MCF 10A (cell line): ENCODE results near the gene CNGA2. TPM values are rescaled to one million over a fixed set of nuclear protein-coding genes. Genes with fewer than 3 reads are reported as not detected.

Source experiments
- BruUV-seq: library from RNA; stranded (reverse); fragments of 400-500 nt; replicated peaks from 2 replicates; lab custom pipeline; 2021; lab: Mats Ljungman, UMichigan
- CTCF ChIA-PET: fragments of 300-600 bp; sonication (Branson Sonifier 250); formaldehyde crosslinking; extraction: SDS; loops from one replicate; lab custom pipeline; 2021; ENCODE audit warnings: antibody characterized with exemption, inconsistent platforms; lab: Yijun Ruan, JAX
- POLR2A ChIA-PET: fragments of 300-600, 350-650 bp; sonication (Branson Sonifier 250); formaldehyde crosslinking; extraction: SDS; loops from one replicate; lab custom pipeline; 2020; ENCODE audit warnings: antibody characterized with exemption, inconsistent platforms; lab: Yijun Ruan, JAX
- DNase-seq: peaks from one replicate; pipeline ENCODE4 v3.0.0-alpha.2; 2018; ENCODE audit not compliant: unreplicated experiment
- H3K27ac Mint-ChIP-seq: one replicate; pipeline ENCODE4 v1.8.0; 2022; ENCODE audit warnings: mild to moderate bottlenecking, low read depth, mixed read lengths; ENCODE audit not compliant: unreplicated experiment
- H3K27me3 Mint-ChIP-seq: one replicate; pipeline ENCODE4 v1.8.0; 2022; ENCODE audit warnings: mixed read lengths; ENCODE audit not compliant: insufficient read depth, unreplicated experiment
- H3K36me3 Mint-ChIP-seq: one replicate; pipeline ENCODE4 v1.8.0; 2022; ENCODE audit warnings: mild to moderate bottlenecking, moderate library complexity, mixed read lengths; ENCODE audit not compliant: insufficient read depth, unreplicated experiment
- H3K4me1 Mint-ChIP-seq: one replicate; pipeline ENCODE4 v1.8.0; 2022; ENCODE audit warnings: mixed read lengths; ENCODE audit not compliant: insufficient read depth, unreplicated experiment
- H3K4me3 Mint-ChIP-seq: one replicate; pipeline ENCODE4 v1.8.0; 2022; ENCODE audit warnings: mild to moderate bottlenecking, moderate library complexity, mixed read lengths; ENCODE audit not compliant: unreplicated experiment
- H3K9me3 Mint-ChIP-seq: one replicate; pipeline ENCODE4 v1.8.0; 2022; ENCODE audit warnings: mixed read lengths; ENCODE audit not compliant: unreplicated experiment
- intact Hi-C: fragments of 100-400 bp; cut with micrococcal nuclease; formaldehyde crosslinking; loops from 2 replicates; pipeline ENCODE4 v1.14.1; 2022
- total RNA-seq: library from RNA; stranded (reverse); gene quantifications from 2 replicates; pipeline ENCODE4 v1.2.3, GENCODE V29; 2022
- TF ChIP-seq, protein P1 (sequence below): fragments of 200-600 bp; IDR thresholded peaks from one replicate; pipeline ENCODE4 v1.8.0; 2022; ENCODE audit warnings: antibody characterized with exemption, mild to moderate bottlenecking; ENCODE audit not compliant: unreplicated experiment

CNGA2 gene
- total RNA-seq, 1 experiment from 2014 or later = not detected

DNA sequence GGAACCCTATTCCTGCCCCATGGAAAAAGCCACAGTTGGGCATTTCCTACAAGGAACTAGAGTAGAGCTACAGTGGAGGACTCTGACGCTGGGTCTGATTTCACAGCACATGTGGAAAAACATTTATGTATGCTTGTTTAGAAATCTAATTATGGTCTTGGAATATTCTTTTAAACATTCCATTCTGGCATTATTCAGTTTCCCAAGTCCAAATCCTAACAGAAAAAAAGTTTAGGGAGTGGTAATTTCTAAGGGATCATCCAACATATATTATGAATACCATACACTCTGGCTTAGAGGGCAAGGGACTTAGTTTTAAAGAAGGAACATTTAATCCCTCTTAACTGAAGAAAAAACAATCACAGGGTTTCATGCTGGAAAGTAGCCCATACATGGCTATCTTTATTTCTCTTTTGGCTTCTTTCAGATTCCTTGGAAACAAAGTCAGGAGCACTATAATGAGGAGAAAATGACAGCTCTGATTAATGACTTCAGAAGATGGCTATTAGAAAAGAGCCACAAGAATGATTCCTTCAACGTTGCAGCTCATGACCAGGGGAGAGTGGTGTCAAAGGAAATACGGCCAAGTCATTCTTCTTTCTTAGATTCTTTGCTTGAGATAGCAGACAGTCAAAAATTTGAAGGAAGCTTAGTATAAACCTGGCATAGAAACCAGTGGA lies 56.1 kb downstream of the CNGA2 start:
- peaks cover 6% of the 10 kb centered on the region for H3K36me3 Mint-ChIP-seq
- TF ChIP-seq, protein P1, sequence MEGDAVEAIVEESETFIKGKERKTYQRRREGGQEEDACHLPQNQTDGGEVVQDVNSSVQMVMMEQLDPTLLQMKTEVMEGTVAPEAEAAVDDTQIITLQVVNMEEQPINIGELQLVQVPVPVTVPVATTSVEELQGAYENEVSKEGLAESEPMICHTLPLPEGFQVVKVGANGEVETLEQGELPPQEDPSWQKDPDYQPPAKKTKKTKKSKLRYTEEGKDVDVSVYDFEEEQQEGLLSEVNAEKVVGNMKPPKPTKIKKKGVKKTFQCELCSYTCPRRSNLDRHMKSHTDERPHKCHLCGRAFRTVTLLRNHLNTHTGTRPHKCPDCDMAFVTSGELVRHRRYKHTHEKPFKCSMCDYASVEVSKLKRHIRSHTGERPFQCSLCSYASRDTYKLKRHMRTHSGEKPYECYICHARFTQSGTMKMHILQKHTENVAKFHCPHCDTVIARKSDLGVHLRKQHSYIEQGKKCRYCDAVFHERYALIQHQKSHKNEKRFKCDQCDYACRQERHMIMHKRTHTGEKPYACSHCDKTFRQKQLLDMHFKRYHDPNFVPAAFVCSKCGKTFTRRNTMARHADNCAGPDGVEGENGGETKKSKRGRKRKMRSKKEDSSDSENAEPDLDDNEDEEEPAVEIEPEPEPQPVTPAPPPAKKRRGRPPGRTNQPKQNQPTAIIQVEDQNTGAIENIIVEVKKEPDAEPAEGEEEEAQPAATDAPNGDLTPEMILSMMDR = no peak
- H3K9me3 Mint-ChIP-seq = peaks cover 17% of the 10 kb centered on the region
- POLR2A ChIA-PET = no interaction called here
- H3K4me3 Mint-ChIP-seq = no peak overlapping the region
- H3K4me1 Mint-ChIP-seq = peaks cover 7% of the 10 kb centered on the region
- H3K27ac Mint-ChIP-seq = no peak overlapping the region
- BruUV-seq = no TSS peak
- CTCF ChIA-PET = interaction anchor here (0.6 kb wide), 1 partner anchor 1008 kb away, joined by 4 read pairs; no protein-coding TSS in a partner anchor
- no peak for DNase-seq
- intact Hi-C loops = no loop called here
- no peaks in the 10 kb centered on the region for H3K27me3 Mint-ChIP-seq

DNA sequence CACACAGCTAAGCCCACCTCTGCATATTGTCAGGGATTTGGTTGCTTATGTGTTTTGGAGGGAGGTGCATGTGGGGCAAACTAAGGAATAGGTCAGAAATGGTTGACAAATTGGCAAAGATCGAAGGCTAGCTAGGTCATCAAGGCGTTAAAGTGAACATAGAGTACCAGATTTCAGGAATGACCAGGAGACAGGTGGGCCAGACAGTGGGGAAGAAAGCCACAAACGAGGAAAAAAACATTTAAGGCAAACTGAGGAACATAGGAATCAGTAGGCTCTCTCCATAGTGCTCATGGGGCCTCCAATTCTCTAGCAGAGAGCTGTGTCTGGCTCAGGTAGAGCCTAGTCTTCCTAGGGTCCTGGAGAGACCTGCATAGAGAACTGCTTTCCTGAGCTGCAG lies 57.4 kb downstream of the CNGA2 start:
- Mint-ChIP-seq H3K4me1 (peaks cover 7% of the 10 kb centered on the region), H3K36me3 (peaks cover 6% of the 10 kb centered on the region), H3K9me3 (peaks cover 18% of the 10 kb centered on the region), H3K27ac (no peak overlapping the region), H3K4me3 (no peak overlapping the region), H3K27me3 (no peaks in the 10 kb centered on the region)
- CTCF ChIA-PET = no interaction called here
- no TSS peak for BruUV-seq
- intact Hi-C loops = no loop called here
- TF ChIP-seq, protein P1 = no peak
- no peak for DNase-seq
- POLR2A ChIA-PET = interaction anchor here (0.6 kb wide), 1 partner anchor 1006 kb away, joined by 3 read pairs; no protein-coding TSS in a partner anchor

DNA sequence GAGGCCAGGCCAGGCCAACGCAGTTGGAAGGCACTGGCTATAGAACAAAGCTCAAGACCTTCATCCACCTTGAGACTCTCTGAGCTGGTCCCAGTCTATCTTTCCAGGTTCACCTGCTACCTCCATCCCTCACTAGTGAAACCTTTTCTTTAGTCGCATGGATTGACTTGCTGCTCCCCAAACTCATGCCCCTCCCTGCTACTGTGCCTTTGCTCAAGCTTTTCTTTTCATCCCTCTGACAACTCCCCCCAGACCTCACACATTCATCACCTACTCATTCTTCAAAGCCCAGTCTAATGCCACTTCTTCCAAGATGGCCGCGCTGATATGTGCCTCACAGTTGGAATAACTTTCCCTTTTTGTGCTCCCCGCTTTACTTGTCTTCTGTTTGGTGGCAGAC lies 58.0 kb downstream of the CNGA2 start:
- intact Hi-C loops = no loop called here
- TF ChIP-seq, protein P1 = no peak
- BruUV-seq = no TSS peak
- ChIA-PET POLR2A (interaction anchor here (0.6 kb wide), 1 partner anchor 1005 kb away, joined by 3 read pairs; no protein-coding TSS in a partner anchor), CTCF (no interaction called here)
- no peak for DNase-seq
- H3K9me3 Mint-ChIP-seq = peaks cover 18% of the 10 kb centered on the region
- H3K27ac Mint-ChIP-seq = no peak overlapping the region
- peaks cover 6% of the 10 kb centered on the region for H3K36me3 Mint-ChIP-seq
- no peaks in the 10 kb centered on the region for H3K27me3 Mint-ChIP-seq
- H3K4me3 Mint-ChIP-seq = no peak overlapping the region
- peaks cover 7% of the 10 kb centered on the region for H3K4me1 Mint-ChIP-seq

DNA sequence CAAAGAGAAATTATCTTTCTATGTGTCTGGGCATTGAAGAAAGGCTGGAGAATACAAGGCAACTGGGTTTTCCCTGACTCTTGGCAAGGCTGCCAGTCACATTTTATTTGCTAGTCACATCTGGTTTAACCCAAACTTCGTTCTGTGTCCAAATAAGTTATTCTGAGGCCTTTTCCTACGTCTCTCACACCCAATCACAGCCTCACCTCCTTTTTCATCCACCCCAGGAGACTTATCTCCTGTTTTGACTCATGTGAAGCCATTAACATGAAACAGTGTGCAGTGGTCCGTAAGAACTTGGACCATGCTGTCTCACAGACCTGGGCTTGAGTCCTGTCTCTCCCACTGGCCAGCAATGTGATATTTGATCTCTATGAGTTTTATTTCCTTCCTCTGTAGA lies 59.3 kb downstream of the CNGA2 start:
- CTCF ChIA-PET = no interaction called here
- H3K27me3 Mint-ChIP-seq = no peaks in the 10 kb centered on the region

More for the DNA sequence above, 59.3 kb downstream of the CNGA2 start:
- POLR2A ChIA-PET = no interaction called here
- no peak for DNase-seq
- TF ChIP-seq, protein P1 = no peak
- peaks cover 7% of the 10 kb centered on the region for H3K4me1 Mint-ChIP-seq
- BruUV-seq = no TSS peak
- no peak overlapping the region for H3K4me3 Mint-ChIP-seq
- H3K9me3 Mint-ChIP-seq = peaks cover 18% of the 10 kb centered on the region
- intact Hi-C loops = no loop called here
- H3K36me3 Mint-ChIP-seq = peaks cover 6% of the 10 kb centered on the region
- H3K27ac Mint-ChIP-seq = no peak overlapping the region

Other genes with a start within 250 kb of the CNGA2 start
- gene PASD1, start 171.1 kb upstream of the CNGA2 start, total RNA-seq = not detected in 2 replicates
- not detected in 2 replicates for gene PRRG3, start 39.3 kb upstream of the CNGA2 start, total RNA-seq
- not detected in 2 replicates for gene FATE1, start 18.7 kb upstream of the CNGA2 start, total RNA-seq
- not detected in 2 replicates for gene MAGEA4, start 178.1 kb downstream of the CNGA2 start, total RNA-seq
- 12.9 and 19.3 TPM in 2 replicates for gene GABRE, start 239.9 kb downstream of the CNGA2 start, total RNA-seq